Measurements from ENCODE around the gene RDH13. TPM values are rescaled to one million over a fixed set of nuclear protein-coding genes. Genes with fewer than 3 reads are reported as not detected.
"Not testable (repeated sequence)": the region's sequence is repeated elsewhere in the genome, so short reads cannot be mapped to it uniquely, and the experiment has no call there.

Gene RDH13
- polyA plus RNA-seq, 3 donors, result 16.0 to 24.0 (median 21.0) TPM

DNA sequence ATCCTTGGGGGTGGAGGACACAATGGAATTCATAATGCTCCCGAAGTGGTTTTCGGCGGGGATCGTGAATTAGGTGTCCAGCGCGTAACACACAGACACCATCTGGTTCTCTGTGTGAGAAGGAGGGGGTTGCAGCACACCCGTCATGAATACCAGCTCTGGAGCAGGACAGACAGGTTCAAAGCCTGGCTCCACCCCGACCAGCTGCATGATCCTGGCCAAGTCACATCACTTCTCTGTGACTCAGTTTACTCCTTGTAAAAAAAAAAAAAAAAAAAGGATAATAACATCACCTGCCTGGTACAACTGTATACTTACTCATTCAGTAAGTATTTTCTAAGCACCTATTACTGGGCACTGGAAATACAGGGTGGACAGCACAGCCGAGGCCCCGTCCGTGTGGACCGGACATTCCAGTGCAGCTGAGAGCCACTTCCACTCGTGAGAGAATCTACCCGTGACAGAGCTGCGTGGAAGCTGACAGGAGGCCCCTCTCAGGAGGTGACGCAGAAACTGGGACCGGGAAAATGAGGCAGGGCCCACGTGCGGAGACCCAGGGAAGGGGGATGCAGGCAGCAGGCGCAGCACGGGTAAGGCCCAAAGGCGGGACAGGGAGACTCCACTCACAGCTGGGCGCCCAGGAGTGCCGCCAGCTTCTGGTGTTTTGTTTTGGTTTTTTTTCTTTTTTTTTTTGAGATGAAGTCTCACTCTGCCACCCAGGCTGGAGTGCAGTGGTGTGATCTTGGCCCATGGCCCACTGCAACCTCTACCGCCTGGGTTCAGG, 12.0 kb downstream of the RDH13 start:
- no peak for DNase-seq

DNA sequence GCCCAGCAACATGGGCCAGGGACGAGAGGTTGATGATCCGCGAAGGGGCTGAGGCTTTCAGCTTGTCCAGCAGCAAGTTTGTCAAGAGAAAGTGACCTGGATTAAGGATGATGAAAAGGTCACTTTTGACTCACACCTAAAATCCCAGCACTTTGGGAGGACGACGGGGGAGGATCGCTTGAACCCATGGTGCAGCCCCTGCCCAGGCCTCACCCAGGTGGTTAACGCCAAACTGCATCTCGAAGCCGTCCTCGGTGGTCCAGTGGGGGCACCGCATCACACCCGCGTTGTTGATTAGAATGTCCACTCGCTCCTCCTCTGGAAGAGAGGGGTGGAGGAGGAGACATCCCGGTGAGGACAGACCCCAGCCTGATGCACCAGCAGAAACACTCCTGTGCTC, 14.5 kb downstream of the RDH13 start:
- no peak for DNase-seq

GRCh38 chr19:55047951-55048350, 15.0 kb downstream of the RDH13 start:
- no peak for DNase-seq

- no peak for DNase-seq
Measured at GRCh38 chr19:55046975-55047622, 15.8 kb downstream of the RDH13 start.

DNA sequence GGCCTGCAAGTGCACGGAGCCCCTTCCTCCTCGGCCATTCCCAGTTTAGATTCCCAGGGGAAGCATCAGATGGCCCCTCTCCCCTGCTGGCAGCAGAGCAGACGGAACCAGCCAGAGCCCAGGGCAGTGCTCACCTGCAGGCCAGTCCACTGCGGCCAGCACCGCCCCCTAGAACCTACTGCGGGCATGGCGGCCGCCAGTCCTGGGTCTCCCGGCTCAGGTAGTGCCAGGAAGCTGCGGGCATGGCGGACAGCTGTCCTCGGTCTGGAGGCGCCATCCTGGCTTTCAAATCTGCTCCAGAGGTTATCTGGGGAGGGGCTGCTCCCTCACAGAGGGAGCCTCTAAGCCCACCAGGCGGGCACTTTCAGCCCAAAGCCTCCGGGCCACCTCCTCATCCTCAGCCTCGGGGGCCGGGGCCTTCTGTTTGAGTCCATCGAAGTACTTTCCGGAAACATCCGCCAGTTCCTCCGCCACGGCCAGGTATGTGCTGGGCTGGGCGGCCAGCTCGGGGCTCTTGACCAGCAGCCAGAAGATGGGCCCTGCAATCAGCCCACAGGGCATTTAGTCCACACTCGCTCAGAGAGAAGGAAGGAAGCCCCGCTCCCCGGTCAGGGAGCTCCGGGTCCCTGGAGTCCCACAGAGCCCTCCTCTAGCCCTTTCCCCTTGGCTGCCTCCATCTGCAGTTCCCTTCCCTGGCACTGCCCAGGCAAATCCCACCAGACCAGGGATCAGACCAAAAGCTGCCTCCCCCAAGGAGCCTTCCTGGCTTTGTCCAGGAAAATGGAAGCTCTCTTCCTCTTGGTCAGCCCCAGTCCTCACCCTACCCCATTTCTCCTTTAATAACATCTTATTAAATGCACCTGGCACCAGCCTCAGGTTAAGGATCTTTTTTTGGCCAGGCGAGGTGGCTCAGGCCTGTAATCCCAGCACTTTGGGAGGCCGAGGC, 17.9 kb downstream of the RDH13 start:
- DNase-seq, result no peak

GRCh38 chr19:55044286-55044685, 18.7 kb downstream of the RDH13 start:
- no peak for DNase-seq

DNA sequence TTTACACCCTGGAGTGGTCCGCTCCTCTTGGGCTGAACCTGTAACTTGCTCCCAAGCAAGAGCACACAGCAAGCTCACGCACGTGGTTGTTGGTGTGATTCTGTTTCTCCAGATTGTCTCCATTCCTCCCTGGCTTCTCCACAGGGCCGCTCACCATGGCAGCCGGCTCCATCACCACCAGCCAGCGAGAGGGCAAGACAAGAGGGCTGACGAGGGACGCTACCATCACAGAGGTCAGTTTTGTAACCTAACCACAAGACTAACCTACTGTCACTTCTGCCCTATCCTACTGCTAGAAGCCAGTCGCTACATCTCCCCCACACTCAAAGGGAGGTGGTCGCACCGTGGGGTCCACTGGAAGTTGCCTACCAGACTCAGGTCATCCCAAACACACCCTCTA, 20.3 kb downstream of the RDH13 start:
- DNase-seq, result no peak

GRCh38 chr19:55042344-55042678, 20.6 kb downstream of the RDH13 start:
- no peak for DNase-seq

DNA sequence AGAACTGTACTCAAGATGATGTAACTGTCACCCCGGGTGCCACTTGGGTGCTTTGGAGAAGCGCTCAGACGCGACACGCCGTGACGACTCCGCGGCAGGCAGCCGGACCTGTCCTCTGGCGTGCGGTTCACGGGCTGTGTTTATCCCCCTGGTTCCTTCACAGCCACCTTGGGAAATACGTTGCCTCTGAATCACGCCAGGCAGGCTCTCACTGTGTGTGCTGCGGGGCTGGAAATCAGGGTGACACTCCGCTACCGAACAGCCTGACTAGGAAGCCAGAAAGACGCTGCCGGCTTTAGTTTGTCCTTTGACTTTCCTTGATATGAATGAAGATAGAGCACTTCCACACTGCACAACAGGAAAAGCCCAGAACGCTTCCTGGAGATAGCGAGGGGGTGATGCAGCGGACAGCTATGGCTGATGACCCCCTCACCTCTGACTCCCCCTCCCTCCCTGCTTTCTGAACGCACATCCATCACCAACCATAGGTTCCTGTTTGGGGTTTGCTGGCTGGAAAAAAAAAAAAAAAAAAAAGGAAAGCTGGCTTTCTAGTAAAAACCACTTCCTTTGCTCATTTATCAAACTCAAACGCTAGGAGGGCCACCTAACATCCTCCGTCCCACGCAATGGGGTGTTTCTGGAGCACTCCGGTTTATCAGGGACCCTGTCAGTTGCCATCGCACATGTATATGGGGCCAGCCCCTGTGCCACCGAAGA, 21.2 kb downstream of the RDH13 start:
- DNase-seq, result peak; percentile 5

- DNase-seq, result no peak
Measured at GRCh38 chr19:55041244-55041626, 21.7 kb downstream of the RDH13 start.

- not testable (repeated sequence) for DNase-seq
Measured at GRCh38 chr19:55040654-55041053, 22.3 kb downstream of the RDH13 start.

GRCh38 chr19:55037603-55038002, 25.3 kb downstream of the RDH13 start:
- not testable (repeated sequence) for DNase-seq

- DNase-seq, result no peak
Measured at GRCh38 chr19:55036058-55036457, 26.9 kb downstream of the RDH13 start.

DNA sequence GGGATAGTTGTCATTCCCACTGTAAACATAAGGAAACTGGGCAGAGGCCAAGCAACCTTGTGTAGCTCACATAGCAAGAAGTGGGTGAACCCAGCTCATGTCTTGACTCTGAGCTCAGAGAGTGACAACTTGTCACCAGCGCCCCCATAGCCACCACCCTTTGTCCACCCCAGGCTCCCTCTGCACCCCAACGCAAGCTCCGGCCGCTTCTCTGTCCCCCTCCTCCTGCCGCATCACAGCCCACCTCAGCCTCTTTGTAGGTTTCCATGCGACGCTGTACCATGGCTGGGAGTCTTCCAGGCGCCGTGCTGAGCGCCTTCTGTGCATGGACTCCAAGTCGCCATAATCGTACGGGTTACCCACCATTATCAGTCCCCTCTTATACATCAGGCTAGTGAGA, 28.2 kb downstream of the RDH13 start:
- DNase-seq, result no peak

GRCh38 chr19:55032976-55033643, 29.8 kb downstream of the RDH13 start:
- DNase-seq, result not testable (repeated sequence)

GRCh38 chr19:55032170-55032800, 30.7 kb downstream of the RDH13 start:
- DNase-seq, result no peak

DNA sequence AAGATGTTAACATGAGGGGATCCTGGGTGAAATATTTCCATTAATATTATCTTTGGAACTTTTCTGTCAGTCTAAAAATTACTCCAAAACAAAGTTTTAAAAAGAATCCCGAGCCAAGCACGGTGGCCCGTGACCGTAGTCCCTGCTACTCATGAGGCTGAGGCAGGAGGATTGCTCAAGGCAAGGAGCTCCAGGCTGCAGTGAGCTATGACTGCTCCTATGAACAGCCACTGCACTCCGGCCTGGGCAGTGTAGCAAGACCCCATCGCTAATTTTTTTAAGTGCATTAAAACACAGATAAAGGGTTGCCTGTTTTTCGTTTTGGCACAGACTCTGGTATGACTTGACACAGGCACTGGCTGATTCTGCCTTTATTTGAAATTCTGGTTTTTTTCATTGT, 31.8 kb downstream of the RDH13 start:
- no peak for DNase-seq

DNA sequence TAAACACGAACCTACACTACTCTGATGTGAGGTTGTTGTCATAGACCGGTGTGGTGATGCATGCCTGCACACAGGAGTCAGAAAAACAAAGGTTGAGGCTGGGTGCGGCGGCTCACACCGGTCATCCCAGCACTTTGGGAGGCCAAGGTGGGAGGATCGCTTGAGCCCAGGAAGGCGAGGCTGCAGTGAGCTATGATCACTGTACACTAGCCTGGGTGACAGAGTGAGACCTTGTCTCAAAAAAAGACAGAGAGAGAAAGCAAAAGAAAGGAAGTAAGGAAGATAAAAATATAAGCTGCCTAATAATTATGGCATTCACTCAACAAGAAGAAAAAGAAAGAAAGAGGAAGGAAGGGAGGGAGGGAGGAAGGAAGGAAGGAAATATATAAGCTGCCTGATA, 34.2 kb downstream of the RDH13 start:
- no peak for DNase-seq

- DNase-seq, result no peak
Measured at GRCh38 chr19:55027472-55028337, 35.2 kb downstream of the RDH13 start.

- not testable (repeated sequence) for DNase-seq
Measured at GRCh38 chr19:55027140-55027471, 35.8 kb downstream of the RDH13 start.

All from renal pelvis (tissue), 4 donors.